ENCODE measurements around the gene ERVMER34-1. TPM values are rescaled to one million over a fixed set of nuclear protein-coding genes. Genes with fewer than 3 reads are reported as not detected.

ERVMER34-1 gene
- total RNA-seq, 2 experiments from 2014 or later, result 0.07 to 0.17 TPM

- peak overlapping the region; percentile 97 for H3K27ac Mint-ChIP-seq
- peaks cover 54% of the 10 kb centered on the region for H3K4me1 Mint-ChIP-seq (ENCODE audit: low read depth)
- ChIA-PET POLR2A (no interaction called here), CTCF (no interaction called here)
- no peak for DNase-seq
- intact Hi-C loops (cut with micrococcal nuclease), result loop anchor here (2.0 kb wide), 1 partner anchor 267 kb away; no protein-coding TSS in a partner anchor
- no peaks in the 10 kb centered on the region for H3K9me3 Mint-ChIP-seq
- H3K27me3 Mint-ChIP-seq, result no peaks in the 10 kb centered on the region
- peak overlapping the region; percentile 95 for H3K4me3 Mint-ChIP-seq
- peaks cover 54% of the 10 kb centered on the region for H3K36me3 Mint-ChIP-seq
These were observed 35.8 kb downstream of the ERVMER34-1 start for GRCh38 chr4:52715255-52715897.

- peak; percentile 25 for DNase-seq
- POLR2A ChIA-PET, result no interaction called here
- no peaks in the 10 kb centered on the region for H3K27me3 Mint-ChIP-seq
- intact Hi-C loops (cut with micrococcal nuclease), result loop anchor here (2.0 to 5.0 kb wide), 5 partner anchors 148 to 1348 kb away; partner anchors contain the start of genes CHIC2 and RASL11B
- peaks cover 54% of the 10 kb centered on the region for H3K4me1 Mint-ChIP-seq (ENCODE audit: low read depth)
- H3K36me3 Mint-ChIP-seq, result peaks cover 51% of the 10 kb centered on the region
- CTCF ChIA-PET, result interaction anchor here (3.9 kb wide), 1 partner anchor 169 kb away, joined by 19 read pairs; no protein-coding TSS in a partner anchor
- no peaks in the 10 kb centered on the region for H3K9me3 Mint-ChIP-seq
- peak overlapping the region; percentile 95 for H3K4me3 Mint-ChIP-seq
- H3K27ac Mint-ChIP-seq, result peak overlapping the region; percentile 97
These were observed 36.5 kb downstream of the ERVMER34-1 start for GRCh38 chr4:52714597-52715254.

- Mint-ChIP-seq H3K4me3 (peak overlapping the region; percentile 95), H3K36me3 (peaks cover 47% of the 10 kb centered on the region), H3K9me3 (no peaks in the 10 kb centered on the region), H3K27ac (peak overlapping the region; percentile 97), H3K4me1 (ENCODE audit: low read depth) (peaks cover 54% of the 10 kb centered on the region), H3K27me3 (no peaks in the 10 kb centered on the region)
- intact Hi-C loops (cut with micrococcal nuclease), result loop anchor here (2.0 to 5.0 kb wide), 6 partner anchors 125 to 1349 kb away; partner anchors contain the start of genes CHIC2 and RASL11B
- ChIA-PET POLR2A (interaction anchor here (0.7 to 2.5 kb wide), 5 partner anchors 8 to 168 kb away, joined by 3 to 40 read pairs (median 13); partner anchors contain the start of gene USP46), CTCF (interaction anchor here (2.3 to 3.9 kb wide), 5 partner anchors 9 to 269 kb away, joined by 7 to 19 read pairs (median 13); partner anchors contain the start of gene USP46)
- DNase-seq, result no peak
These were observed 37.7 kb downstream of the ERVMER34-1 start for GRCh38 chr4:52713456-52713937.

- Mint-ChIP-seq H3K36me3 (peaks cover 43% of the 10 kb centered on the region), H3K4me3 (peak overlapping the region; percentile 95), H3K9me3 (no peaks in the 10 kb centered on the region), H3K27me3 (no peaks in the 10 kb centered on the region), H3K27ac (peak overlapping the region; percentile 97), H3K4me1 (ENCODE audit: low read depth) (peaks cover 48% of the 10 kb centered on the region)
- intact Hi-C loops (cut with micrococcal nuclease), result loop anchor here (1.0 to 5.0 kb wide), 11 partner anchors 10 to 1350 kb away; partner anchors contain the start of genes CHIC2, RASL11B, SCFD2 and USP46
- ChIA-PET CTCF (interaction anchor here (1.2 to 3.9 kb wide), 7 partner anchors 10 to 1521 kb away, joined by 3 to 19 read pairs (median 11); partner anchors contain the start of gene USP46), POLR2A (interaction anchor here (0.6 to 2.5 kb wide), 17 partner anchors 9 to 870 kb away, joined by 3 to 40 read pairs (median 4); partner anchors contain the start of gene USP46)
- DNase-seq, result peak; percentile 98
These were observed 38.7 kb downstream of the ERVMER34-1 start for GRCh38 chr4:52712251-52713130.

- Mint-ChIP-seq H3K4me1 (ENCODE audit: low read depth) (peaks cover 48% of the 10 kb centered on the region), H3K4me3 (peak overlapping the region; percentile 80), H3K27me3 (no peaks in the 10 kb centered on the region), H3K36me3 (peaks cover 40% of the 10 kb centered on the region), H3K27ac (peak overlapping the region; percentile 80), H3K9me3 (no peaks in the 10 kb centered on the region)
- intact Hi-C loops (cut with micrococcal nuclease), result loop anchor here (1.0 to 5.0 kb wide), 11 partner anchors 10 to 1350 kb away; partner anchors contain the start of genes CHIC2, RASL11B, SCFD2 and USP46
- no peak for DNase-seq
- ChIA-PET CTCF (interaction anchor here (1.2 to 3.9 kb wide), 7 partner anchors 10 to 1522 kb away, joined by 3 to 19 read pairs (median 11); partner anchors contain the start of gene USP46), POLR2A (interaction anchor here (0.6 to 2.5 kb wide), 15 partner anchors 10 to 869 kb away, joined by 3 to 40 read pairs (median 4); partner anchors contain the start of gene USP46)
These were observed 39.4 kb downstream of the ERVMER34-1 start for GRCh38 chr4:52711834-52712250.

GRCh38 chr4:52711272-52711671, 40.0 kb downstream of the ERVMER34-1 start:
- intact Hi-C loops (cut with micrococcal nuclease), result loop anchor here (5.0 kb wide), 4 partner anchors 151 to 1351 kb away; partner anchors contain the start of genes CHIC2 and RASL11B
- no peak for DNase-seq
- Mint-ChIP-seq H3K9me3 (no peaks in the 10 kb centered on the region), H3K27ac (peak overlapping the region; percentile 80), H3K4me3 (peak overlapping the region; percentile 80), H3K4me1 (ENCODE audit: low read depth) (peaks cover 44% of the 10 kb centered on the region), H3K27me3 (no peaks in the 10 kb centered on the region), H3K36me3 (peaks cover 37% of the 10 kb centered on the region)
- ChIA-PET CTCF (interaction anchor here (1.4 to 3.9 kb wide), 4 partner anchors 11 to 1522 kb away, joined by 7 to 19 read pairs (median 16); no protein-coding TSS in a partner anchor), POLR2A (interaction anchor here (0.9 to 2.5 kb wide), 6 partner anchors 11 to 181 kb away, joined by 3 to 40 read pairs (median 6); no protein-coding TSS in a partner anchor)

GRCh38 chr4:52709155-52709554, 42.1 kb downstream of the ERVMER34-1 start:
- POLR2A ChIA-PET, result no interaction called here
- H3K27ac Mint-ChIP-seq, result no peak overlapping the region

GRCh38 chr4:52704661-52705060, 46.6 kb downstream of the ERVMER34-1 start:
- Mint-ChIP-seq H3K4me1 (ENCODE audit: low read depth) (no peaks in the 10 kb centered on the region), H3K9me3 (no peaks in the 10 kb centered on the region), H3K27ac (no peak overlapping the region), H3K4me3 (no peak overlapping the region), H3K27me3 (peaks cover 2% of the 10 kb centered on the region), H3K36me3 (no peaks in the 10 kb centered on the region)
- no peak for DNase-seq
- ChIA-PET CTCF (no interaction called here), POLR2A (interaction anchor here (0.6 kb wide), 1 partner anchor 1416 kb away, joined by 3 read pairs; no protein-coding TSS in a partner anchor)
- intact Hi-C loops (cut with micrococcal nuclease), result no loop called here

More at GRCh38 chr4:52709155-52709554, 42.1 kb downstream of the ERVMER34-1 start:
- no peaks in the 10 kb centered on the region for H3K9me3 Mint-ChIP-seq
- no peak for DNase-seq
- H3K4me3 Mint-ChIP-seq, result no peak overlapping the region
- H3K4me1 Mint-ChIP-seq (ENCODE audit: low read depth), result peaks cover 23% of the 10 kb centered on the region
- peaks cover 2% of the 10 kb centered on the region for H3K27me3 Mint-ChIP-seq
- CTCF ChIA-PET, result interaction anchor here (1.0 kb wide), 1 partner anchor 121 kb away, joined by 3 read pairs; no protein-coding TSS in a partner anchor
- peaks cover 15% of the 10 kb centered on the region for H3K36me3 Mint-ChIP-seq
- intact Hi-C loops (cut with micrococcal nuclease), result no loop called here

GRCh38 chr4:52704133-52704532, 47.1 kb downstream of the ERVMER34-1 start:
- intact Hi-C loops (cut with micrococcal nuclease), result no loop called here
- POLR2A ChIA-PET, result no interaction called here

GRCh38 chr4:52701207-52701606, 50.0 kb downstream of the ERVMER34-1 start:
- Mint-ChIP-seq H3K4me3 (no peak overlapping the region), H3K4me1 (ENCODE audit: low read depth) (peaks cover 4% of the 10 kb centered on the region), H3K36me3 (no peaks in the 10 kb centered on the region), H3K27me3 (peaks cover 2% of the 10 kb centered on the region), H3K9me3 (no peaks in the 10 kb centered on the region), H3K27ac (no peak overlapping the region)
- ChIA-PET CTCF (interaction anchor here (0.9 kb wide), 1 partner anchor 155 kb away, joined by 4 read pairs; no protein-coding TSS in a partner anchor), POLR2A (no interaction called here)
- no peak for DNase-seq
- intact Hi-C loops (cut with micrococcal nuclease), result no loop called here

More at GRCh38 chr4:52704133-52704532, 47.1 kb downstream of the ERVMER34-1 start:
- Mint-ChIP-seq H3K4me1 (ENCODE audit: low read depth) (no peaks in the 10 kb centered on the region), H3K36me3 (no peaks in the 10 kb centered on the region), H3K27me3 (peaks cover 2% of the 10 kb centered on the region), H3K27ac (no peak overlapping the region), H3K4me3 (no peak overlapping the region), H3K9me3 (no peaks in the 10 kb centered on the region)
- no peak for DNase-seq
- CTCF ChIA-PET, result no interaction called here

- intact Hi-C loops (cut with micrococcal nuclease), result no loop called here
- CTCF ChIA-PET, result no interaction called here
- DNase-seq, result no peak
- Mint-ChIP-seq H3K27ac (no peak overlapping the region), H3K4me1 (ENCODE audit: low read depth) (peaks cover 4% of the 10 kb centered on the region), H3K9me3 (peaks cover 29% of the 10 kb centered on the region), H3K36me3 (peaks cover 15% of the 10 kb centered on the region), H3K27me3 (peaks cover 1% of the 10 kb centered on the region), H3K4me3 (no peak overlapping the region)
- POLR2A ChIA-PET, result no interaction called here
These were observed 56.3 kb downstream of the ERVMER34-1 start for GRCh38 chr4:52694936-52695335.
